Spleen (tissue), 7 donors: ENCODE results near the gene KIF27.

ENCODE experiments used
- CTCF ChIP-seq, 11 experiments: fragments of 200-600 bp in 7 of 11; fragments of 450-650 bp in 4 of 11; sonication (generic) in 4 of 11; IDR thresholded peaks in 8 of 11; conservative IDR thresholded peaks in 3 of 11; 1 replicate in 7 of 11; 2 replicates in 4 of 11; pipeline versions ENCODE4 v1.4.0 to v1.8.0; 2016 to 2021; ENCODE audit warnings: antibody characterized with exemption in 11 of 11, inconsistent platforms in 4 of 11, mild to moderate bottlenecking in 1 of 11
- POLR2AphosphoS5 ChIP-seq, 3 donors: sonication (generic); formaldehyde crosslinking; IDR thresholded peaks; one replicate each; pipeline ENCODE4 v1.5.1; 2017; ENCODE audit warnings: antibody characterized with exemption in 3 of 3
- donor health status: DM: no; HTN: no; CAD: no; lungs with moderate emphysema.
- donor health status: DM: no; HTN: no; CAD: no.
- donor health status: DM: no; HTN: no; CAD: no.

GRCh38 chr9:83956086-83956435, 34.8 kb upstream of the KIF27 start:
- TF ChIP-seq CTCF (IDR thresholded peaks at IDR 0.05 in 8 of 11, conservative IDR thresholded peaks at IDR 0.05 in 3 of 11) (no peak), POLR2AphosphoS5 (IDR thresholded peaks at IDR 0.05) (no peak)
